GM12865 (cell line): Measurements from ENCODE around the gene RUFY2.
A peak's percentile ranks its signal among the peaks of the same experiment; 100 is the strongest.

ENCODE experiments used
- DNase-seq: peaks from one replicate; pipeline ENCODE4 v3.0.0; 2010; ENCODE audit warnings: low read depth
- H3K4me3 ChIP-seq: 2 replicates; pipeline ENCODE4 v1.5.1; 2011; ENCODE audit warnings: mild to moderate bottlenecking, low read depth, low read length, control low read depth
- TF ChIP-seq, protein P1 (sequence below): IDR thresholded peaks from 2 replicates; pipeline ENCODE4 v1.5.1; 2011; ENCODE audit warnings: low read length, control low read depth, low read depth, inconsistent platforms; ENCODE audit not compliant: insufficient read depth; ENCODE audit errors: missing control alignments

RUFY2 gene

GRCh38 chr10:68365611-68366010 is 41.5 kb downstream of the RUFY2 start:
- TF ChIP-seq, protein P1, sequence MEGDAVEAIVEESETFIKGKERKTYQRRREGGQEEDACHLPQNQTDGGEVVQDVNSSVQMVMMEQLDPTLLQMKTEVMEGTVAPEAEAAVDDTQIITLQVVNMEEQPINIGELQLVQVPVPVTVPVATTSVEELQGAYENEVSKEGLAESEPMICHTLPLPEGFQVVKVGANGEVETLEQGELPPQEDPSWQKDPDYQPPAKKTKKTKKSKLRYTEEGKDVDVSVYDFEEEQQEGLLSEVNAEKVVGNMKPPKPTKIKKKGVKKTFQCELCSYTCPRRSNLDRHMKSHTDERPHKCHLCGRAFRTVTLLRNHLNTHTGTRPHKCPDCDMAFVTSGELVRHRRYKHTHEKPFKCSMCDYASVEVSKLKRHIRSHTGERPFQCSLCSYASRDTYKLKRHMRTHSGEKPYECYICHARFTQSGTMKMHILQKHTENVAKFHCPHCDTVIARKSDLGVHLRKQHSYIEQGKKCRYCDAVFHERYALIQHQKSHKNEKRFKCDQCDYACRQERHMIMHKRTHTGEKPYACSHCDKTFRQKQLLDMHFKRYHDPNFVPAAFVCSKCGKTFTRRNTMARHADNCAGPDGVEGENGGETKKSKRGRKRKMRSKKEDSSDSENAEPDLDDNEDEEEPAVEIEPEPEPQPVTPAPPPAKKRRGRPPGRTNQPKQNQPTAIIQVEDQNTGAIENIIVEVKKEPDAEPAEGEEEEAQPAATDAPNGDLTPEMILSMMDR = no peak
- no peak overlapping the region for H3K4me3 ChIP-seq
- DNase-seq = no peak

DNA sequence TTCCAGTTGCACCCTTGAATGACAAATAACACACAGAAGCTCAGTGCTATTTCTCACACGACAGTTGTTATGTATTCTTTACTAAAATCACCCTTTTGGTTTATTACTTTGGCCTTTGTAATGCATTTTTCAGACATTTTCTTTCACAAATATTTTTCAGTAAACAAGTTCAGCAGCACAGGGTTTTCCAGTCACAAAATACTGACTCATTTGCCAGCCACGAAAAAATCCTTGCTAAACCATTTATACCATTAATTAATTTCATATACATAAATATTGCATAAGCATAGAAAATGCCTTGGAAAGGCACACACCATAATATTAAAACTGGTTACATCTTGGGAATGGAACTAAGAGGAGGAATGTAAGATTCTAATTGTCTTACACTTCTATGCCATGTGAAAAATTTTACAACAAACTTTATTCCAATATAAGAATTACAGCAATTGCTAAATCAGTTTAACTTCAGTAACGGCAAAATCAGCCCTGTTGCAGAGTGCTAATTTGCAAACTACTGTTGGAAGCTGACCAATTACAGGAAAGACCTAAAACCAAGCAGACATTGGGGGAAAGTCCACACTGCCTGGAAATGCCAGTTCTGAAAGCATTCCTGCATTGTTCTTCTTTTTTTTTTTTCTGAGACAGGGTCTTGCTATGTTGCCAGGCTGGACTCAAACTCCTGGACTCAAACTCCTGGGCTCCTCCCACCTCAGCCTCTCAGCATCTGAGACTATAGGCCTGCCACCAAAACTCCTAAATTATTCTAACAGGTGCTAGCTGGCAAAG is 42.8 kb downstream of the RUFY2 start:
- DNase-seq = no peak
- no peak overlapping the region for H3K4me3 ChIP-seq
- TF ChIP-seq, protein P1 = no peak

- DNase-seq = no peak
- TF ChIP-seq, protein P1 = no peak
- no peak overlapping the region for H3K4me3 ChIP-seq
Observed at GRCh38 chr10:68362590-68362989, 44.5 kb downstream of the RUFY2 start.

GRCh38 chr10:68359189-68359588 is 47.9 kb downstream of the RUFY2 start:
- DNase-seq = no peak
- H3K4me3 ChIP-seq = no peak overlapping the region
- TF ChIP-seq, protein P1 = no peak

DNA sequence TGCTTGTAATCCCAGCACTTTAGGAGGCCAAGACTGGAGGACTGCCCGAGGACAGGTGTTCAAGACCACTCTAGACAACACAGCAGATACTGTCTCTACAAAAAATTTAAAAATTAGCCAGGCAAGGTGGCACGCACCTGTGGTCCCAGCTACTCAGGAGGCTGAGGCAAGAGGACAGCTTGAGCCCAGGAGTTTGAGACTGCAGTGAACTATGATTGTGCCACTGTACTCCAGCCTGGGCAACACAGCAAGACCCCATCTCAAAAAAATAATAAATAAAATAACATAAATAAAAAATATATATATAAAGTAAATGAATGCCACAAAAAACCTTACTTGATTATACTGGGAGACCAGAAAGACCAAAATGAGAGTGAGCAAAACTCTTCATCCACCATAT is 53.5 kb downstream of the RUFY2 start:
- no peak for DNase-seq
- no peak overlapping the region for H3K4me3 ChIP-seq
- TF ChIP-seq, protein P1 = no peak

DNA sequence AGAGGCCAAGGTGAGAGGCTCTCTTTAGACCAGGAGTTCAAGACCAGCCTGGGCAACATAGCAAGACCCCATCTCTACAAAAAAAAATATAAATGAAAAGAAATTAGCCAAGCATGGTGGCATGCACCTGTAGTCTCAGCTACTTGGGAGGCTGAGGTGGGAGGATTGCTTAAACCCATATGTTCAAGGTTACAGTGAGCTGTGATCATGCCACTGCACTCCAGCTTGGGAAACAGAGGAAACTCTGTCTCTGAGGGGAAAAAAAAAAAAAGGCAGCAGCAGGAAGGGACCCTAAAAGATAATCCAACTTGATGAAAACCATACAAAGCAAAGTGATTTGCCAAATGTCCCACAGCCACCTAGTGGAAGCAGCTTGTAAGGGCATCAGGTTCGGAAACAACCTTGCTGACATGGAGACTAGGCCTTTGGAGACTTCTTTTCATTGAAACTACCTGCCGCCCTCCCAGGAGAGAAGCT is 58.8 kb downstream of the RUFY2 start:
- peak; percentile 72 for DNase-seq
- TF ChIP-seq, protein P1 = peak; percentile 87
- no peak overlapping the region for H3K4me3 ChIP-seq

- TF ChIP-seq, protein P1 = no peak
- no peak overlapping the region for H3K4me3 ChIP-seq
- DNase-seq = no peak
Observed at GRCh38 chr10:68346774-68347173, 60.3 kb downstream of the RUFY2 start.
